Tibial artery (tissue), 4 donors: ENCODE results near the gene EXT2.

Source experiments
- DNase-seq, 2 donors: peaks; one replicate each; pipeline ENCODE4 v3.0.0-alpha.2; 2019
- H3K27ac ChIP-seq, 2 donors: fragments of 200-600 bp; sonication (generic) in 1 of 2; 1 replicate in 1 of 2; 2 replicates in 1 of 2; pipeline ENCODE4 v1.5.1; 2018 to 2019; ENCODE audit warnings: mild to moderate bottlenecking in 1 of 2
- H3K27me3 ChIP-seq, 2 donors: fragments of 200-600 bp; sonication (generic) in 1 of 2; one replicate each; pipeline versions ENCODE4 v1.5.1 to v1.6.0; 2016 to 2019
- H3K36me3 ChIP-seq, 3 donors: fragments of 200-600 bp; sonication (generic) in 2 of 3; one replicate each; pipeline ENCODE4 v1.5.1; 2016 to 2019; ENCODE audit warnings: mild to moderate bottlenecking in 2 of 3
- H3K4me1 ChIP-seq, 4 donors: fragments of 200-600 bp; sonication (generic) in 2 of 4; 1 replicate in 3 of 4; 2 replicates in 1 of 4; pipeline ENCODE4 v1.5.1; 2016 to 2019
- H3K4me3 ChIP-seq, 2 donors: fragments of 200-600 bp; sonication (generic) in 1 of 2; 1 replicate in 1 of 2; 2 replicates in 1 of 2; pipeline ENCODE4 v1.5.1; 2018 to 2019; ENCODE audit warnings: mild to moderate bottlenecking in 2 of 2
- H3K9me3 ChIP-seq, 3 donors: fragments of 200-600 bp; sonication (generic) in 1 of 3; one replicate each; pipeline ENCODE4 v1.5.1; 2016 to 2019
- intact Hi-C: fragments of 100-400 bp; cut with DNase I; formaldehyde crosslinking; loops from one replicate; pipeline ENCODE4 v1.15.0; 2023; ENCODE audit warnings: low total_unique reads
- TF ChIP-seq, protein P1 (sequence below), 2 experiments: fragments of 200-600 bp in 1 of 2; fragments of 450-650 bp in 1 of 2; IDR thresholded peaks; one replicate each; pipeline ENCODE4 v1.5.1; 2017 to 2019; ENCODE audit warnings: antibody characterized with exemption in 2 of 2, mild to moderate bottlenecking in 1 of 2, moderate library complexity in 1 of 2

The EXT2 gene

GRCh38 chr11:44165432-44165831, 70.0 kb downstream of the EXT2 start:
- Histone ChIP-seq H3K36me3 (no peaks in the 10 kb centered on the region), H3K27ac (no peak overlapping the region), H3K9me3 (no peaks in the 10 kb centered on the region), H3K4me3 (no peak overlapping the region), H3K27me3 (no peaks in the 10 kb centered on the region), H3K4me1 (no peaks in the 10 kb centered on the region)
- no peak for DNase-seq
- intact Hi-C loops, result no loop called here
- TF ChIP-seq, protein P1, sequence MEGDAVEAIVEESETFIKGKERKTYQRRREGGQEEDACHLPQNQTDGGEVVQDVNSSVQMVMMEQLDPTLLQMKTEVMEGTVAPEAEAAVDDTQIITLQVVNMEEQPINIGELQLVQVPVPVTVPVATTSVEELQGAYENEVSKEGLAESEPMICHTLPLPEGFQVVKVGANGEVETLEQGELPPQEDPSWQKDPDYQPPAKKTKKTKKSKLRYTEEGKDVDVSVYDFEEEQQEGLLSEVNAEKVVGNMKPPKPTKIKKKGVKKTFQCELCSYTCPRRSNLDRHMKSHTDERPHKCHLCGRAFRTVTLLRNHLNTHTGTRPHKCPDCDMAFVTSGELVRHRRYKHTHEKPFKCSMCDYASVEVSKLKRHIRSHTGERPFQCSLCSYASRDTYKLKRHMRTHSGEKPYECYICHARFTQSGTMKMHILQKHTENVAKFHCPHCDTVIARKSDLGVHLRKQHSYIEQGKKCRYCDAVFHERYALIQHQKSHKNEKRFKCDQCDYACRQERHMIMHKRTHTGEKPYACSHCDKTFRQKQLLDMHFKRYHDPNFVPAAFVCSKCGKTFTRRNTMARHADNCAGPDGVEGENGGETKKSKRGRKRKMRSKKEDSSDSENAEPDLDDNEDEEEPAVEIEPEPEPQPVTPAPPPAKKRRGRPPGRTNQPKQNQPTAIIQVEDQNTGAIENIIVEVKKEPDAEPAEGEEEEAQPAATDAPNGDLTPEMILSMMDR (IDR thresholded peaks at IDR 0.05), result no peak

GRCh38 chr11:44167046-44167445, 71.6 kb downstream of the EXT2 start:
- no peak overlapping the region for H3K4me3 ChIP-seq
- no peaks in the 10 kb centered on the region for H3K4me1 ChIP-seq
- no peaks in the 10 kb centered on the region for H3K27me3 ChIP-seq
- H3K9me3 ChIP-seq, result no peaks in the 10 kb centered on the region
- intact Hi-C loops, result no loop called here
- DNase-seq, result no peak
- H3K27ac ChIP-seq, result no peak overlapping the region
- H3K36me3 ChIP-seq, result peaks cover 0 to 8% (median 7%) of the 10 kb centered on the region in 3 donors
- TF ChIP-seq, protein P1 (IDR thresholded peaks at IDR 0.05), result no peak

DNA sequence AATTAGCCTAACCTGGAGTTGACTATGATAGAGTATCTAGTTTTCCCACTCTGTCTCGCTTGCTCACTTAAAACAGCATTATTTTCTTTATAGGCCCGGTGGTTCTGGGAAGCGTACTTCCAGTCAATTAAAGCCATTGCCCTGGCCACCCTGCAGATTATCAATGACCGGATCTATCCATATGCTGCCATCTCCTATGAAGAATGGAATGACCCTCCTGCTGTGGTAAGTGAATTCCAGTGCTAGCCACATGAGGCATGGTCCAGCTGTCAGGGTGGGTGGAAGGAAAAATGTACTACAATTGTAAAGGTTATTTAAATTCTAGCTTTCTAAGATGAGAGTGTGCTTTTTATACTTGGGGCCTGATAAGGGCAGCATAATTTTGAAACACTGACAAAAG, 76.0 kb downstream of the EXT2 start:
- Histone ChIP-seq H3K36me3 (peaks cover 4 to 21% (median 8%) of the 10 kb centered on the region in 3 donors), H3K4me3 (no peak overlapping the region), H3K27ac (no peak overlapping the region), H3K9me3 (no peaks in the 10 kb centered on the region), H3K27me3 (no peaks in the 10 kb centered on the region), H3K4me1 (no peaks in the 10 kb centered on the region)
- intact Hi-C loops, result no loop called here
- no peak for DNase-seq
- TF ChIP-seq, protein P1 (IDR thresholded peaks at IDR 0.05), result no peak

GRCh38 chr11:44172966-44173365, 77.5 kb downstream of the EXT2 start:
- TF ChIP-seq, protein P1 (IDR thresholded peaks at IDR 0.05), result no peak
- Histone ChIP-seq H3K27me3 (no peaks in the 10 kb centered on the region), H3K9me3 (no peaks in the 10 kb centered on the region), H3K4me3 (no peak overlapping the region), H3K36me3 (peaks cover 4 to 21% (median 8%) of the 10 kb centered on the region in 3 donors), H3K27ac (no peak overlapping the region), H3K4me1 (peaks cover 0 to 4% (median 0%) of the 10 kb centered on the region in 4 donors)
- no peak for DNase-seq
- intact Hi-C loops, result no loop called here

DNA sequence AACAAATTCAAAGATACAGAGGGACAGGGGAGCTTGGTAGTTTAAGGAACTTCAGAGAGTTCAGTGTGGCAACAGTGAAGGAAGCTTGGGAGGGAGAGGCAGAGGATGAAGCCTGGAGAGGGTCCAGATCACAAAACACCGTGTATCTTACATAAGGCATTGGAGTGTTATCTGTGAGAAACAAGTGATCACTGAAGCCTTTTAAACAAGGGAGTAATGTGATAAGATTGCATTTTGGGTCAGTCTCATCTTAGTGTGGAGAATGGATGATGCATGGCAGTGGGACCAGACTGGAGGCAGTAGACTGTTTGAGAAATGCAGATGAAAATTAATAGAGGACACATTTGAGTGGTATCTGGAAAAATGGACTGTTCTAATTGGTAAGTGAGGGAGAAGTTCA, 79.4 kb downstream of the EXT2 start:
- intact Hi-C loops, result no loop called here
- no peak overlapping the region for H3K4me3 ChIP-seq
- peaks cover 0 to 9% (median 0%) of the 10 kb centered on the region in 4 donors for H3K4me1 ChIP-seq
- H3K27ac ChIP-seq, result no peak overlapping the region
- TF ChIP-seq, protein P1 (IDR thresholded peaks at IDR 0.05), result no peak
- H3K9me3 ChIP-seq, result no peaks in the 10 kb centered on the region
- no peaks in the 10 kb centered on the region for H3K27me3 ChIP-seq
- peaks cover 4 to 21% (median 8%) of the 10 kb centered on the region in 3 donors for H3K36me3 ChIP-seq
- DNase-seq, result no peak
